ENCODE results near the gene PTPRM. TPM values are rescaled to one million over a fixed set of nuclear protein-coding genes. Genes with fewer than 3 reads are reported as not detected.

PTPRM gene
- total and polyA plus RNA-seq, 12 donors: 31.7 to 116 (median 61.2) TPM

DNA sequence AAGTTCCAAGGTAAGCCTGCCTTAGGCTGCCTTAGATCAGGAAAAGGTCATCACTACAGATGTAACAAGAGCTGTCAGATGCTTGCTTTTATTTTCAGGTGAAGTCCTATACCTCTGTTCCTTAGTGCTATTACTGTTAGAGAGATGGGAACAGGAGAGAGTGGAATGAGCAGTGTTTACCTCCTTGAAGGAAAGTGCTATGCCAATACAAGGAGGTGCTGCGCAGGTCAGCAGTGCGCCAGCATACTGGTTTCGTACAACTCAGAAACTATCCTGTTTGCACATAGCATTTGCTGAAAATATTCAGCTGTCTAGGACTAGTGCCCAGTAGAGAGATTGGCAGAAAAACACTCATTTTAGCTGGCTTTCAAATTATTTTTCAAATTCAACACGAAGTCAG is 629.1 kb downstream of the PTPRM start:
- Histone ChIP-seq H3K27ac (no peak overlapping the region), H3K27me3 (no peaks in the 10 kb centered on the region), H3K9me3 (replicated peaks in 1 of 3) (no peaks in the 10 kb centered on the region), H3K4me1 (replicated peaks in 1 of 2) (no peaks in the 10 kb centered on the region), H3K4me3 (no peak overlapping the region), H3K36me3 (replicated peaks in 1 of 2) (no peaks in the 10 kb centered on the region)
- DNase-seq: no peak
- WGBS, 4 donors: 84 to 95% (median 91%) methylated on average over 4 of the region's 4 CpGs
- intact Hi-C loops (cut with DNase I): loop anchor here in 1 of 2 donors (10.0 kb wide), 1 partner anchor 59 kb away; no protein-coding TSS in a partner anchor
- TF ChIP-seq POLR2A (IDR thresholded peaks at IDR 0.05): no peak
- TF ChIP-seq, protein P1, sequence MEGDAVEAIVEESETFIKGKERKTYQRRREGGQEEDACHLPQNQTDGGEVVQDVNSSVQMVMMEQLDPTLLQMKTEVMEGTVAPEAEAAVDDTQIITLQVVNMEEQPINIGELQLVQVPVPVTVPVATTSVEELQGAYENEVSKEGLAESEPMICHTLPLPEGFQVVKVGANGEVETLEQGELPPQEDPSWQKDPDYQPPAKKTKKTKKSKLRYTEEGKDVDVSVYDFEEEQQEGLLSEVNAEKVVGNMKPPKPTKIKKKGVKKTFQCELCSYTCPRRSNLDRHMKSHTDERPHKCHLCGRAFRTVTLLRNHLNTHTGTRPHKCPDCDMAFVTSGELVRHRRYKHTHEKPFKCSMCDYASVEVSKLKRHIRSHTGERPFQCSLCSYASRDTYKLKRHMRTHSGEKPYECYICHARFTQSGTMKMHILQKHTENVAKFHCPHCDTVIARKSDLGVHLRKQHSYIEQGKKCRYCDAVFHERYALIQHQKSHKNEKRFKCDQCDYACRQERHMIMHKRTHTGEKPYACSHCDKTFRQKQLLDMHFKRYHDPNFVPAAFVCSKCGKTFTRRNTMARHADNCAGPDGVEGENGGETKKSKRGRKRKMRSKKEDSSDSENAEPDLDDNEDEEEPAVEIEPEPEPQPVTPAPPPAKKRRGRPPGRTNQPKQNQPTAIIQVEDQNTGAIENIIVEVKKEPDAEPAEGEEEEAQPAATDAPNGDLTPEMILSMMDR (IDR thresholded peaks at IDR 0.05): no peak

DNA sequence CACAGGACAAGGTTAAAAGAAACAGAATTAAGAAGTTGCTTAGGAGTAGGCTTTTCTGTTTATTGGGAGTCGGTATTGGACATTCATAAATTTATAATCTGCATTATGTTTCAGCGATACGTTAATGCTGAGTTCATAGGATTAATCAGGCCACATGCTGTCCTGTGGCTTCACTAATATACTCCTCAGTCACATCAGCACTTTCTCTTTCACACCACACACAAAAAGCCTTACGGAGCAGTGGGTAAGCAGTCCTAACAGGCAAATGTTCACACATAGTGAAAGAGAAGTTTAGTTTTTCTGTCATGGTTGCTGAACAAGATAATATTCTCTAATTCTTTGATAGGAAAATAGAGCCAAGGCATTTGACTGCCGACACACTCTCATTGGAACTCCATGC is 630.4 kb downstream of the PTPRM start:
- Histone ChIP-seq H3K4me1 (replicated peaks in 1 of 2) (no peaks in the 10 kb centered on the region), H3K36me3 (replicated peaks in 1 of 2) (no peaks in the 10 kb centered on the region), H3K27me3 (no peaks in the 10 kb centered on the region), H3K27ac (no peak overlapping the region), H3K9me3 (replicated peaks in 1 of 3) (no peaks in the 10 kb centered on the region), H3K4me3 (no peak overlapping the region)
- intact Hi-C loops (cut with DNase I): loop anchor here in 1 of 2 donors (10.0 kb wide), 1 partner anchor 57 kb away; no protein-coding TSS in a partner anchor
- DNase-seq: no peak
- 93 to 95% (median 94%) methylated on average over 5 of the region's 5 CpGs for WGBS, 4 donors
- TF ChIP-seq POLR2A (IDR thresholded peaks at IDR 0.05): no peak
- TF ChIP-seq, protein P1 (IDR thresholded peaks at IDR 0.05): no peak

DNA sequence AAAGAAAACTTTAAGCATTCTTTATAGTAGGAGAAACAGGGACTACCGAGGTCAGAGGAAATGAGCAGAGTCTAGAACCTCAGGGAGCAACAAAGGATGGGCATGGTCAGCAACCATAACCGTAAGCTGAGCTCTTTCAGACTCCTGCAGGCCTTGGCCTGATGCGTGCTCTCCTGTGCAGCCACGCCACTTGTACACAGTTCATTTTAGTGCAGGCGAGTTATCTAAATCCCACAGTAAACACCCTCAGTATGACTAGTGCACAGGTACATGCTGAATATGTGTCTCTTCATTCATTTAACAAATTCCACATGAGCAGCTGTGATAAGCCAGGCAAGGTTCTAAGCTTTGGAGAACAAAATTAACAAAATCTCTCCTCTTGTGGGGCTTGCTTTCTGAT is 640.9 kb downstream of the PTPRM start:
- H3K4me1 ChIP-seq (replicated peaks in 1 of 2): no peaks in the 10 kb centered on the region
- 92 to 100% (median 98%) methylated on average over 5 of the region's 5 CpGs for WGBS, 4 donors

DNA sequence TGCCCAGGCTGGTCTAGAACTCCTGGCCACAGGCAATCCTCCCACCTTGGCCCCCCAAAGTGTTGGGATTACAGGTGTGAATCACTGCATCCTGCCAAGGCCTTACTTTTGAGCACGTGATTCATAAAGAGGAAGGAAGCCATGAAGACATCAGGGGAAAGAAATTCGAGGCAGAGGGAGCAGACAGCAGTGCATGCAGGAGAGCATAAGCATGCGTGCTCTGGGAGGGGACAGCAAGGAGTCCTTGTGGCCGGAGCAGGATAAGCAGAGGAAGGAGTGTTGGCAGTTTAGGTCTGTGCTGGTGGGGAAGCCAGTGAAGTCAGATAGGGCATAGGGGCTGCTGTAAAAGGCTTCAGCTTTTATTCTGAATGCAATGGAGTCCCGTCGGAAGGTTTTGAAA is 641.6 kb downstream of the PTPRM start:
- H3K27me3 ChIP-seq: no peaks in the 10 kb centered on the region
- no peaks in the 10 kb centered on the region for H3K4me1 ChIP-seq (replicated peaks in 1 of 2)
- WGBS, 4 donors: 53 to 88% (median 66%) methylated on average over 6 of the region's 6 CpGs
- intact Hi-C loops (cut with DNase I): no loop called here
- no peak overlapping the region for H3K27ac ChIP-seq
- H3K9me3 ChIP-seq (replicated peaks in 1 of 3): no peaks in the 10 kb centered on the region
- TF ChIP-seq, protein P1 (IDR thresholded peaks at IDR 0.05): no peak
- no peak for TF ChIP-seq POLR2A (IDR thresholded peaks at IDR 0.05)
- no peaks in the 10 kb centered on the region for H3K36me3 ChIP-seq (replicated peaks in 1 of 2)
- no peak for DNase-seq
- no peak overlapping the region for H3K4me3 ChIP-seq

More for the DNA sequence above, 640.9 kb downstream of the PTPRM start:
- TF ChIP-seq, protein P1 (IDR thresholded peaks at IDR 0.05): no peak
- Histone ChIP-seq H3K36me3 (replicated peaks in 1 of 2) (no peaks in the 10 kb centered on the region), H3K4me3 (no peak overlapping the region), H3K9me3 (replicated peaks in 1 of 3) (no peaks in the 10 kb centered on the region), H3K27ac (no peak overlapping the region), H3K27me3 (no peaks in the 10 kb centered on the region)
- no peak for DNase-seq
- intact Hi-C loops (cut with DNase I): no loop called here
